DOHH2 (cell line): Measurements from ENCODE around the gene CLASP1.
A peak's percentile ranks its signal among the peaks of the same experiment; 100 is the strongest.

ENCODE experiments used
- H3F3A ChIP-seq: fragments of 200-600 bp; sonication (generic), shearing (Covaris generic); 2 replicates; pipeline ENCODE4 v1.6.0; 2016; ENCODE audit warnings: antibody characterized with exemption, mild to moderate bottlenecking; ENCODE audit not compliant: control insufficient read depth, insufficient read depth
- H3K27ac ChIP-seq: fragments of 200-600 bp; sonication (generic); 2 replicates; pipeline ENCODE4 v1.5.1; 2014; ENCODE audit warnings: low read depth, mild to moderate bottlenecking, low read length, moderate library complexity
- H3K27me3 ChIP-seq: fragments of 200-600 bp; sonication (generic); 2 replicates; pipeline ENCODE4 v1.6.1; 2014; ENCODE audit warnings: mild to moderate bottlenecking, low read length, mixed read lengths; ENCODE audit not compliant: control insufficient read depth
- H3K36me3 ChIP-seq: fragments of 200-600 bp; sonication (generic); 2 replicates; pipeline ENCODE4 v1.6.1; 2014; ENCODE audit warnings: mild to moderate bottlenecking, low read length, moderate library complexity, mixed read lengths; ENCODE audit not compliant: control insufficient read depth
- H3K4me1 ChIP-seq: fragments of 200-600 bp; sonication (generic); 2 replicates; pipeline ENCODE4 v1.6.1; 2014; ENCODE audit warnings: mild to moderate bottlenecking, low read length, mixed read lengths; ENCODE audit not compliant: control insufficient read depth
- H3K4me2 ChIP-seq: fragments of 200-600 bp; sonication (generic); 2 replicates; pipeline ENCODE4 v1.6.0; 2014; ENCODE audit warnings: mild to moderate bottlenecking, low read length, moderate library complexity
- H3K4me3 ChIP-seq: fragments of 200-600 bp; sonication (generic); 2 replicates; pipeline ENCODE4 v1.5.1; 2014; ENCODE audit warnings: mild to moderate bottlenecking, low read length, mixed read lengths
- H3K79me2 ChIP-seq: fragments of 200-600 bp; sonication (generic); 2 replicates; pipeline ENCODE4 v1.6.1; 2014; ENCODE audit warnings: mild to moderate bottlenecking, low read length, mixed read lengths; ENCODE audit not compliant: control insufficient read depth
- H3K9me2 ChIP-seq: fragments of 200-600 bp; sonication (generic); replicated peaks from 2 replicates; pipeline ENCODE4 v1.6.1; 2014; ENCODE audit warnings: mild to moderate bottlenecking, low read length, mixed read lengths; ENCODE audit not compliant: control insufficient read depth
- H3K9me3 ChIP-seq: fragments of 200-600 bp; sonication (generic); 2 replicates; pipeline ENCODE4 v1.6.1; 2014; ENCODE audit warnings: antibody characterized with exemption, low read length, mixed read lengths; ENCODE audit not compliant: control insufficient read depth, insufficient read depth
- H4K20me1 ChIP-seq: fragments of 200-600 bp; sonication (generic); 2 replicates; pipeline ENCODE4 v1.6.0; 2014; ENCODE audit warnings: low read depth, mild to moderate bottlenecking, antibody characterized with exemption, low read length, moderate library complexity; ENCODE audit not compliant: control insufficient read depth, insufficient read depth
- CTCF ChIP-seq: fragments of 200-600 bp; sonication (generic); IDR thresholded peaks from one replicate; pipeline ENCODE4 v1.5.1; 2014; ENCODE audit warnings: antibody characterized with exemption, mild to moderate bottlenecking, low read depth, low read length; ENCODE audit not compliant: poor library complexity, severe bottlenecking
- EZH2phosphoT487 ChIP-seq: fragments of 200-600 bp; sonication (generic); IDR thresholded peaks from 2 replicates; pipeline ENCODE4 v1.6.1; 2017; ENCODE audit warnings: borderline replicate concordance, mild to moderate bottlenecking, antibody characterized with exemption, low read length, moderate library complexity, mixed read lengths

Gene CLASP1

GRCh38 chr2:121358291-121358690, 291.0 kb downstream of the CLASP1 start:
- TF ChIP-seq CTCF, result no peak
- Histone ChIP-seq H3K79me2 (no peaks in the 10 kb centered on the region), H3K9me2 (no peaks in the 10 kb centered on the region), H3K4me3 (no peak overlapping the region), H3K4me1 (no peaks in the 10 kb centered on the region), H3K27ac (no peak overlapping the region), H3F3A (no peaks in the 10 kb centered on the region), H3K4me2 (no peak overlapping the region), H3K36me3 (peaks cover 60% of the 10 kb centered on the region), H3K9me3 (no peaks in the 10 kb centered on the region), H4K20me1 (no peaks in the 10 kb centered on the region), H3K27me3 (no peaks in the 10 kb centered on the region)

- H3K79me2 ChIP-seq, result no peaks in the 10 kb centered on the region
- no peaks in the 10 kb centered on the region for H3K4me1 ChIP-seq
- H3K4me2 ChIP-seq, result no peak overlapping the region
- no peaks in the 10 kb centered on the region for H3F3A ChIP-seq
- no peaks in the 10 kb centered on the region for H3K27me3 ChIP-seq
- TF ChIP-seq CTCF (peak; percentile 78), EZH2phosphoT487 (no peak)
- H3K36me3 ChIP-seq, result peaks cover 56% of the 10 kb centered on the region
- H3K9me3 ChIP-seq, result no peaks in the 10 kb centered on the region
- H3K27ac ChIP-seq, result no peak overlapping the region
- no peak overlapping the region for H3K4me3 ChIP-seq
- H3K9me2 ChIP-seq, result no peaks in the 10 kb centered on the region
- no peaks in the 10 kb centered on the region for H4K20me1 ChIP-seq
Observed at GRCh38 chr2:121356058-121356640, 293.1 kb downstream of the CLASP1 start.

- H3K4me3 ChIP-seq, result no peak overlapping the region
- no peak overlapping the region for H3K27ac ChIP-seq
- no peaks in the 10 kb centered on the region for H3K4me1 ChIP-seq
- H3K4me2 ChIP-seq, result no peak overlapping the region
- H3K36me3 ChIP-seq, result peaks cover 54% of the 10 kb centered on the region
- no peaks in the 10 kb centered on the region for H3K79me2 ChIP-seq
- no peaks in the 10 kb centered on the region for H3K9me2 ChIP-seq
- H3K9me3 ChIP-seq, result no peaks in the 10 kb centered on the region
- no peaks in the 10 kb centered on the region for H3F3A ChIP-seq
- no peaks in the 10 kb centered on the region for H4K20me1 ChIP-seq
- no peak for TF ChIP-seq EZH2phosphoT487
- no peaks in the 10 kb centered on the region for H3K27me3 ChIP-seq
Observed at GRCh38 chr2:121355488-121355887, 293.8 kb downstream of the CLASP1 start.

GRCh38 chr2:121351521-121352318, 297.5 kb downstream of the CLASP1 start:
- H4K20me1 ChIP-seq, result no peaks in the 10 kb centered on the region
- H3K36me3 ChIP-seq, result peaks cover 75% of the 10 kb centered on the region
- H3K79me2 ChIP-seq, result no peaks in the 10 kb centered on the region
- H3K27ac ChIP-seq, result no peak overlapping the region
- H3K4me2 ChIP-seq, result no peak overlapping the region
- no peaks in the 10 kb centered on the region for H3K4me1 ChIP-seq
- no peaks in the 10 kb centered on the region for H3K27me3 ChIP-seq
- H3K9me2 ChIP-seq, result no peaks in the 10 kb centered on the region
- no peak overlapping the region for H3K4me3 ChIP-seq
- no peaks in the 10 kb centered on the region for H3K9me3 ChIP-seq
- H3F3A ChIP-seq, result no peaks in the 10 kb centered on the region
- TF ChIP-seq EZH2phosphoT487 (no peak), CTCF (no peak)
